Brain microvascular endothelial cell (primary cell): ENCODE data around the gene STX16.

ENCODE experiments used
- DNase-seq: peaks from one replicate; pipeline ENCODE4 v3.0.0-alpha.2; 2020
- H3K27ac ChIP-seq: fragments of 250-450 bp; sonication (Bioruptor Pico); 2 replicates; pipeline ENCODE4 v1.5.1; 2020; ENCODE audit warnings: mild to moderate bottlenecking, moderate library complexity
- H3K27me3 ChIP-seq: fragments of 250-450 bp; sonication (Bioruptor Pico); replicated peaks from 2 replicates; pipeline ENCODE4 v1.5.1; 2020; ENCODE audit warnings: mild to moderate bottlenecking
- H3K36me3 ChIP-seq: fragments of 250-450 bp; sonication (Bioruptor Pico); replicated peaks from 2 replicates; pipeline ENCODE4 v1.5.1; 2020; ENCODE audit warnings: mild to moderate bottlenecking
- H3K4me3 ChIP-seq: 2 replicates; pipeline ENCODE4 v1.5.1; 2011; ENCODE audit warnings: low read depth, mild to moderate bottlenecking, control low read depth, low read length, moderate library complexity
- CTCF ChIP-seq: IDR thresholded peaks from 2 replicates; pipeline ENCODE4 v1.5.1; 2011; ENCODE audit warnings: low read depth, mild to moderate bottlenecking, moderate library complexity, low read length, control low read depth, inconsistent platforms; ENCODE audit errors: missing control alignments
- in situ Hi-C: cut with HindIII; loops from 2 replicates; pipeline ENCODE4 v1.10.0; 2017; ENCODE audit warnings: low sequenced_read_pairs, low pct_ligation_motif_present

STX16 gene

GRCh38 chr20:58661598-58662473, 10.8 kb downstream of the STX16 start:
- TF ChIP-seq CTCF, result no peak
- Histone ChIP-seq H3K4me3 (no peak overlapping the region), H3K27ac (no peak overlapping the region), H3K27me3 (no peaks in the 10 kb centered on the region), H3K36me3 (peaks cover 13% of the 10 kb centered on the region)
- no peak for DNase-seq
- in situ Hi-C loops, result loop anchor here (25.0 kb wide), 1 partner anchor 175 kb away; no protein-coding TSS in a partner anchor

- no peaks in the 10 kb centered on the region for H3K27me3 ChIP-seq
- peaks cover 27% of the 10 kb centered on the region for H3K36me3 ChIP-seq
Observed at GRCh38 chr20:58664331-58664730, 13.2 kb downstream of the STX16 start.

GRCh38 chr20:58664883-58665282, 13.8 kb downstream of the STX16 start:
- Histone ChIP-seq H3K36me3 (peaks cover 33% of the 10 kb centered on the region), H3K4me3 (no peak overlapping the region), H3K27ac (no peak overlapping the region), H3K27me3 (no peaks in the 10 kb centered on the region)
- no peak for TF ChIP-seq CTCF
- no peak for DNase-seq
- in situ Hi-C loops, result loop anchor here (25.0 kb wide), 1 partner anchor 172 kb away; no protein-coding TSS in a partner anchor

More at GRCh38 chr20:58664331-58664730, 13.2 kb downstream of the STX16 start:
- in situ Hi-C loops, result loop anchor here (25.0 kb wide), 1 partner anchor 173 kb away; no protein-coding TSS in a partner anchor
- DNase-seq, result no peak
- H3K4me3 ChIP-seq, result no peak overlapping the region
- no peak for TF ChIP-seq CTCF
- H3K27ac ChIP-seq, result no peak overlapping the region

GRCh38 chr20:58665606-58666005, 14.5 kb downstream of the STX16 start:
- Histone ChIP-seq H3K36me3 (peaks cover 38% of the 10 kb centered on the region), H3K4me3 (no peak overlapping the region), H3K27me3 (no peaks in the 10 kb centered on the region), H3K27ac (no peak overlapping the region)
- in situ Hi-C loops, result loop anchor here (25.0 kb wide), 1 partner anchor 172 kb away; no protein-coding TSS in a partner anchor
- no peak for DNase-seq
- no peak for TF ChIP-seq CTCF

GRCh38 chr20:58666702-58667101, 15.6 kb downstream of the STX16 start:
- H3K27me3 ChIP-seq, result no peaks in the 10 kb centered on the region
- in situ Hi-C loops, result loop anchor here (25.0 kb wide), 1 partner anchor 171 kb away; no protein-coding TSS in a partner anchor
- no peak for DNase-seq
- H3K4me3 ChIP-seq, result no peak overlapping the region
- TF ChIP-seq CTCF, result no peak
- H3K36me3 ChIP-seq, result peaks cover 37% of the 10 kb centered on the region
- H3K27ac ChIP-seq, result no peak overlapping the region
